Measurements from ENCODE around the gene IFIT3. TPM values are rescaled to one million over a fixed set of nuclear protein-coding genes. Genes with fewer than 3 reads are reported as not detected.

Gene IFIT3
- total RNA-seq, 2 donors from 2014 or later = 2.3 to 3.9 TPM

DNA sequence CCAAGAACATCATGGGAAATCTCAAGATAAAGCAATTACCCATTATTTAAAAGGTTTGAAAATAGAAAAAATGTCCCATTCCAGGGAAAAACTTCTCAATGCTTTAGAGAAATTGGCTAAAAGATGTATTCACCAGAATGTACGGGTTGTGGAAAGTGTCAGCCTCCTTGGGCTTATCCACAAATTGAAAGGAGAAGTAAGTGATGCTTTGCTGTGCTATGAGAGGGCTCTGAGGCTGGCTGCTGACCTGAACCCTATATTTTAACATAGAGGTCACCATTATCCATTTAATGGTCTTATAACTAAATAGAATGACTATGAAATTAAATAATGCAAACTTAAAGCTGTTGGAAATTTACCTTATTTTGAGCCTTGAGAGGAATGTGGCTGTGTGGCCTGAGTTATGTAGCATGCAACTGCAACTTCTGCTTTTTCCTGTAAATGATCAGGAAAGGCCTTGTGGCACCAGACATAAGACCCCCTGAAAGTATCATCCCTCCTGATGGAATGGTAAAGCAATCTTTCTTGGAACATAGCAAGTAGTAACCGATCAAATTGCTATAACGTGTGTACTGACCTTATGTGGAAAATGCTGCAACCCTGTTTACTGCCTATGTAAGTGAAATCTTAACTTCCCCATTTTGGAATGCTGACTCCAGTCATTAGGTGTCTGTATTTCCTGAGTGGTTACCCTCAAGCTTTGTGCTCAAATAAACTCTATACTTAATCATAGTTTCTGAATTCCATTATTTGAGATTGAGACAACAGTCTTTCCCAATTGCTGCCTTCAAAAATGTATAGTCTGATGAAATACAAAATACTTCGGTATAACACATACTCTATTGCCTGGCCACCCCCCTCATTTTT is 56.9 kb downstream of the IFIT3 start:
- DNase-seq = no peak
- no peaks in the 10 kb centered on the region for H3K4me1 ChIP-seq
- 60 to 95% methylated on average over 4 of the region's 4 CpGs for WGBS, 2 donors
- no peaks in the 10 kb centered on the region for H3K9me3 ChIP-seq
- H3K36me3 ChIP-seq (replicated peaks in 1 of 2; ENCODE audit: insufficient read depth in 1 of 2, low read depth in 2 of 2) = no peaks in the 10 kb centered on the region
- H3K27me3 ChIP-seq = no peaks in the 10 kb centered on the region
- no peak for ATAC-seq
- intact Hi-C loops (cut with DNase I) = no loop called here
- no peak overlapping the region for H3K4me3 ChIP-seq
- TF ChIP-seq POLR2A (IDR thresholded peaks at IDR 0.05) = no peak
- H3K27ac ChIP-seq = peak overlapping the region in 1 of 4 donors; percentile 14

DNA sequence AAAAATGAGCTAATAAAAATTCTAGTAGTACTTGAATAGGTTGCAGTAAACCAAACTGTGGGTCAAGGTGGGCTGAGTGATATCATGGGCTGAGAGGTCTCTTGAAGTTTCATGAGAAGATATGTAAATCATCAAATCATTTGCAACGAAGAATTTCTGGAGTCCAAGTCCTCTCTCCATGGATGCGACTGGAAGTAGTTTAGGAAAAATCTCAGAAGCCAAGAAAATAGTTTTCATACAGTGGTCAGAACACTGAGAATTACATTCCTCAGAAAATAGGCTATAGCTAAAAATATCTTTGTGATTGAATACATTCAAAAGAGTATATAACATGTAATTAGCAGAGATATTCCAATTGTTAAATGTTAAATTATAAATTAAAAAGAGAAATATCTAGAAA is 61.0 kb downstream of the IFIT3 start:
- 76 to 79% methylated on average over 2 of the region's 2 CpGs for WGBS, 2 donors
- H3K9me3 ChIP-seq = no peaks in the 10 kb centered on the region
- no peaks in the 10 kb centered on the region for H3K27me3 ChIP-seq
- H3K4me1 ChIP-seq = peaks cover 20% of the 10 kb centered on the region
- intact Hi-C loops (cut with DNase I) = no loop called here
- H3K4me3 ChIP-seq = no peak overlapping the region
- H3K36me3 ChIP-seq (replicated peaks in 1 of 2; ENCODE audit: insufficient read depth in 1 of 2, low read depth in 2 of 2) = no peaks in the 10 kb centered on the region
- H3K27ac ChIP-seq = no peak overlapping the region
- ATAC-seq (no peak), DNase-seq (no peak)
- TF ChIP-seq POLR2A (IDR thresholded peaks at IDR 0.05) = no peak
- no peak for TF ChIP-seq CTCF (IDR thresholded peaks at IDR 0.05)

DNA sequence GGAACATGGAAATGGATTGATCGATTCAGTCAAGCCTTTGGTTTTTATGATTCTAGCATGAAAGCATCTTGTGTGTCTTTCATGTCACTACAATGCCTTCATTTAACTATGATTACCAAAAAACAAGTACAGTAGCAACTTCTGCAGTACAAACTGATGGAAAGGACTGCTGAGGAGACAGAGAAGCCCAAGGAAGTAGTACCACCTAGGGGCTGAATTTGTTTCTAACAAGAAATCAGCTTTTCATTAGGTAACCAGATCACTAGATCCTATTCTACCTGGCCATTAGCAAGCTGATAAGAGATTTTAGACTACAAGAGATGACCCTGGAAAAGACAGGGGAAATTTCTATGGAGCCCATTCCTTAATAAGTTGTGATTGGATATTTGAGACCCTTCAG is 61.5 kb downstream of the IFIT3 start:
- DNase-seq (no peak), ATAC-seq (no peak)
- Histone ChIP-seq H3K4me3 (no peak overlapping the region), H3K9me3 (no peaks in the 10 kb centered on the region), H3K4me1 (peaks cover 20% of the 10 kb centered on the region), H3K27ac (no peak overlapping the region), H3K27me3 (no peaks in the 10 kb centered on the region), H3K36me3 (replicated peaks in 1 of 2; ENCODE audit: insufficient read depth in 1 of 2, low read depth in 2 of 2) (no peaks in the 10 kb centered on the region)
- TF ChIP-seq CTCF (IDR thresholded peaks at IDR 0.05) = peak in 5 of 7 experiments; percentile 12 to 55 (median 44)
- TF ChIP-seq POLR2A (IDR thresholded peaks at IDR 0.05) = no peak
- intact Hi-C loops (cut with DNase I) = no loop called here
- 68 to 81% methylated on average over 1 of the region's 1 CpG for WGBS, 2 donors

Other genes with a start within 250 kb of the IFIT3 start
- 1 to 10 TPM; 1.0 to 2.0 TPM for gene CH25H, start 120.7 kb upstream of the IFIT3 start, total RNA-seq
- gene LIPA, start 76.2 kb upstream of the IFIT3 start, total RNA-seq = 10 to 100 TPM; 19.8 to 30.4 TPM
- 1 to 10 TPM in 1 of 2 donors, not detected in 1; 1.6 TPM for gene IFIT2, start 26.0 kb upstream of the IFIT3 start, total RNA-seq
- not detected for gene IFIT1B, start 50.1 kb downstream of the IFIT3 start, total RNA-seq
- gene IFIT1, start 64.6 kb downstream of the IFIT3 start, total RNA-seq = 1 to 10 TPM; 1.3 to 7.0 TPM
- 10 to 100 TPM in 1 of 2 donors, 1 to 10 TPM in 1; 1.6 to 11.7 TPM for gene IFIT5, start 86.6 kb downstream of the IFIT3 start, total RNA-seq
- gene SLC16A12, start 207.6 kb downstream of the IFIT3 start, total RNA-seq = 10 to 100 TPM; 19.5 to 26.7 TPM

All from body of pancreas (tissue), 4 donors.